ENCODE measurements around the gene EFCAB7. TPM values are rescaled to one million over a fixed set of nuclear protein-coding genes. Genes with fewer than 3 reads are reported as not detected.

Gene EFCAB7
- total and polyA plus RNA-seq, 2 of the 13 experiments (the other 11 are each of a cell fraction or from before 2014, with no cell fraction given) = 1.7 to 5.4 TPM

DNA sequence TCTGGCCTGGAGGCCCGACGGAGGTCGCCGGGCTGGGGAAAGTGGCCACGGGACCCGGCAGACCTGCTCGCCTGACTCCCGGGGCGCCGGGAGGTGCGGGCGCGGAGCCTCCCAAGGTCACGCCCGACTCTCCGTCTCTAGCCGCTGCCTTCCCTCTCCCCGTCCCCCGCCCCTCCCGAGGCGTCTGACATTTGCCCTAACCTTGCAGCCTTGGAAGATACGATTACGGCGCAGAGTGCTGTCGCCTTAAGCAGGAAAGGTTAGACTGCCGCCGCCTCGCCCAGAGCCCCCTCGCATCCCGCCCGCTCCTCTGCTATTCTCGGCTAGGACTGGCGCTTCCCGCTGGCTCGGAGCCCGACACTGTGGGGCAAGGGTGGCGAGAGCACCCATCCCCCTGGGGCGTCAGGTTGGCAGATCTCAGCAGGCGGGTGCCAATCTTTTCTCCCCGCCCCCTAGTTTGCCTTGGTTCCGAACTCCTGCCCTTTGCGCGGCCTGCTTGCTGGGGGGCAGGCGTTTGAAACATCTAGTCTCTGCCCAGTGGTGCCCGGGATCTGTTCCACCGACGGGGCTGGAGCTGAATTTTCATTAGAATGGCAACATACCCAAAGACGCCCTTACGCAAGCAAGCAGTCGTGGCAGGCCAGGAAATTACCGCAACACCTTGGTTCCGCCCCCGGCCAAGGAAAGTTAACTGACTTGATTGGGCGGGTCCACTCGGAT is 70.7 kb downstream of the EFCAB7 start:
- peaks cover 71% of the 10 kb centered on the region for H3K4me1 ChIP-seq (ENCODE audit: insufficient read depth, low read length)
- WGBS (ENCODE audit: low lambda C conversion rate) = 1% methylated on average over 23 of the region's 55 CpGs
- peaks cover 0 to 4% of the 10 kb centered on the region in 2 experiments; a peak in 1 of 5 replicates for H3K36me3 ChIP-seq (replicated peaks in 1 of 2; ENCODE audit: control insufficient read depth in 1 of 2, insufficient read depth in 2 of 2, low read length in 2 of 2)
- FAIRE-seq (no peak), ATAC-seq (peak; percentile 46), DNase-seq (ENCODE audit: low spot score) (peak; percentile 21)
- peak overlapping the region; percentile 89 for H3K9ac ChIP-seq (ENCODE audit: insufficient read depth, low read depth, low read length)
- POLR2A ChIA-PET = interaction anchor here (0.8 kb wide), 1 partner anchor 1152 kb away, joined by 3 read pairs; no protein-coding TSS in a partner anchor
- peak overlapping the region; percentile 93 to 96 (median 93) for H3K4me3 ChIP-seq (replicated peaks in 1 of 3; ENCODE audit: insufficient read depth in 1 of 3, low read depth in 2 of 3, low read length in 3 of 3)
- CTCF ChIA-PET (ENCODE audit: low intra/inter-chr PET ratio, low total read pairs) = no interaction called here
- peaks cover 49% of the 10 kb centered on the region for H3K79me2 ChIP-seq (ENCODE audit: insufficient read depth, low read length)
- H3K27me3 ChIP-seq (ENCODE audit: control insufficient read depth in 1 of 2, insufficient read depth in 2 of 2, low read length in 2 of 2) = peaks cover 0 to 3% of the 10 kb centered on the region in 2 experiments; a peak in 1 of 5 replicates
- H2AFZ ChIP-seq (ENCODE audit: low read length) = no peak overlapping the region
- BruUV-seq (replicated peaks) = no TSS peak
- H3K4me2 ChIP-seq (ENCODE audit: low read depth, low read length) = peak overlapping the region; percentile 76
- no peaks in the 10 kb centered on the region for H3K9me3 ChIP-seq (ENCODE audit: low read length)
- intact Hi-C loops (cut with micrococcal nuclease; ENCODE audit: unreplicated experiment) (no loop called here), in situ Hi-C loops (cut with HindIII; ENCODE audit: extremely low pct_ligation_motif_present, low pct_unique_long_range_greater_than_20kb) (no loop called here)
- H3K27ac ChIP-seq (ENCODE audit: extremely low read length, insufficient read depth, low read length) = peak overlapping the region; percentile 94
- H4K20me1 ChIP-seq (ENCODE audit: insufficient read depth, low read length) = no peaks in the 10 kb centered on the region; the same call in 1 of the 2 replicates
- TF ChIP-seq ZNF180 (CRISPR knock-in tag; IDR thresholded peaks at IDR 0.05; ENCODE audit: borderline replicate concordance, low read depth) (no peak), SPEN (CRISPR knock-in tag; IDR thresholded peaks at IDR 0.05; ENCODE audit: low read depth) (no peak), SMC3 (IDR thresholded peaks at IDR 0.05; ENCODE audit: low read length) (no peak), KLF6 (CRISPR knock-in tag; IDR thresholded peaks at IDR 0.05) (no peak), ZNF777 (CRISPR knock-in tag; IDR thresholded peaks at IDR 0.05) (peak; percentile 64; the same call in 1 of the 2 replicates), ZBTB2 (CRISPR knock-in tag; IDR thresholded peaks at IDR 0.05; ENCODE audit: low read depth) (no peak), MXD4 (CRISPR knock-in tag; IDR thresholded peaks at IDR 0.05) (no peak), HDAC1 (CRISPR knock-in tag; IDR thresholded peaks at IDR 0.05) (no peak), ARID3A (IDR thresholded peaks at IDR 0.05; ENCODE audit: low read depth, low read length) (no peak), RARG (CRISPR knock-in tag; IDR thresholded peaks at IDR 0.05; ENCODE audit: low read depth) (no peak), FOXK1 (CRISPR knock-in tag; IDR thresholded peaks at IDR 0.05; ENCODE audit: borderline replicate concordance, low read depth) (no peak), ZNF121 (CRISPR knock-in tag; IDR thresholded peaks at IDR 0.05) (no peak)
- TF ChIP-seq, protein P1, sequence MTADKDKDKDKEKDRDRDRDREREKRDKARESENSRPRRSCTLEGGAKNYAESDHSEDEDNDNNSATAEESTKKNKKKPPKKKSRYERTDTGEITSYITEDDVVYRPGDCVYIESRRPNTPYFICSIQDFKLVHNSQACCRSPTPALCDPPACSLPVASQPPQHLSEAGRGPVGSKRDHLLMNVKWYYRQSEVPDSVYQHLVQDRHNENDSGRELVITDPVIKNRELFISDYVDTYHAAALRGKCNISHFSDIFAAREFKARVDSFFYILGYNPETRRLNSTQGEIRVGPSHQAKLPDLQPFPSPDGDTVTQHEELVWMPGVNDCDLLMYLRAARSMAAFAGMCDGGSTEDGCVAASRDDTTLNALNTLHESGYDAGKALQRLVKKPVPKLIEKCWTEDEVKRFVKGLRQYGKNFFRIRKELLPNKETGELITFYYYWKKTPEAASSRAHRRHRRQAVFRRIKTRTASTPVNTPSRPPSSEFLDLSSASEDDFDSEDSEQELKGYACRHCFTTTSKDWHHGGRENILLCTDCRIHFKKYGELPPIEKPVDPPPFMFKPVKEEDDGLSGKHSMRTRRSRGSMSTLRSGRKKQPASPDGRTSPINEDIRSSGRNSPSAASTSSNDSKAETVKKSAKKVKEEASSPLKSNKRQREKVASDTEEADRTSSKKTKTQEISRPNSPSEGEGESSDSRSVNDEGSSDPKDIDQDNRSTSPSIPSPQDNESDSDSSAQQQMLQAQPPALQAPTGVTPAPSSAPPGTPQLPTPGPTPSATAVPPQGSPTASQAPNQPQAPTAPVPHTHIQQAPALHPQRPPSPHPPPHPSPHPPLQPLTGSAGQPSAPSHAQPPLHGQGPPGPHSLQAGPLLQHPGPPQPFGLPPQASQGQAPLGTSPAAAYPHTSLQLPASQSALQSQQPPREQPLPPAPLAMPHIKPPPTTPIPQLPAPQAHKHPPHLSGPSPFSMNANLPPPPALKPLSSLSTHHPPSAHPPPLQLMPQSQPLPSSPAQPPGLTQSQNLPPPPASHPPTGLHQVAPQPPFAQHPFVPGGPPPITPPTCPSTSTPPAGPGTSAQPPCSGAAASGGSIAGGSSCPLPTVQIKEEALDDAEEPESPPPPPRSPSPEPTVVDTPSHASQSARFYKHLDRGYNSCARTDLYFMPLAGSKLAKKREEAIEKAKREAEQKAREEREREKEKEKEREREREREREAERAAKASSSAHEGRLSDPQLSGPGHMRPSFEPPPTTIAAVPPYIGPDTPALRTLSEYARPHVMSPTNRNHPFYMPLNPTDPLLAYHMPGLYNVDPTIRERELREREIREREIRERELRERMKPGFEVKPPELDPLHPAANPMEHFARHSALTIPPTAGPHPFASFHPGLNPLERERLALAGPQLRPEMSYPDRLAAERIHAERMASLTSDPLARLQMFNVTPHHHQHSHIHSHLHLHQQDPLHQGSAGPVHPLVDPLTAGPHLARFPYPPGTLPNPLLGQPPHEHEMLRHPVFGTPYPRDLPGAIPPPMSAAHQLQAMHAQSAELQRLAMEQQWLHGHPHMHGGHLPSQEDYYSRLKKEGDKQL (CRISPR knock-in tag; IDR thresholded peaks at IDR 0.05; ENCODE audit: low read depth) = no peak
- TF ChIP-seq, protein P2, sequence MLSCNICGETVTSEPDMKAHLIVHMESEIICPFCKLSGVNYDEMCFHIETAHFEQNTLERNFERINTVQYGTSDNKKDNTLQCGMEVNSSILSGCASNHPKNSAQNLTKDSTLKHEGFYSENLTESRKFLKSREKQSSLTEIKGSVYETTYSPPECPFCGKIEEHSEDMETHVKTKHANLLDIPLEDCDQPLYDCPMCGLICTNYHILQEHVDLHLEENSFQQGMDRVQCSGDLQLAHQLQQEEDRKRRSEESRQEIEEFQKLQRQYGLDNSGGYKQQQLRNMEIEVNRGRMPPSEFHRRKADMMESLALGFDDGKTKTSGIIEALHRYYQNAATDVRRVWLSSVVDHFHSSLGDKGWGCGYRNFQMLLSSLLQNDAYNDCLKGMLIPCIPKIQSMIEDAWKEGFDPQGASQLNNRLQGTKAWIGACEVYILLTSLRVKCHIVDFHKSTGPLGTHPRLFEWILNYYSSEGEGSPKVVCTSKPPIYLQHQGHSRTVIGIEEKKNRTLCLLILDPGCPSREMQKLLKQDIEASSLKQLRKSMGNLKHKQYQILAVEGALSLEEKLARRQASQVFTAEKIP (CRISPR knock-in tag; IDR thresholded peaks at IDR 0.05; ENCODE audit: borderline replicate concordance) = no peak
